BJ (cell line): ENCODE data around the gene DMRTC2. TPM values are rescaled to one million over a fixed set of nuclear protein-coding genes. Genes with fewer than 3 reads are reported as not detected.

Experiments
- CTCF ChIA-PET: fragments of 350-600 bp; formaldehyde crosslinking; extraction: SDS; loops from one replicate; lab custom pipeline; 2021; ENCODE audit warnings: antibody characterized with exemption, inconsistent platforms; lab: Yijun Ruan, JAX
- POLR2A ChIA-PET: fragments of 300-600 bp; sonication (Branson Sonifier 250); formaldehyde crosslinking; extraction: SDS; loops from one replicate; lab custom pipeline; 2021; ENCODE audit warnings: antibody characterized with exemption; lab: Charles Lee
- DNase-seq: peaks from one replicate; pipeline ENCODE4 v3.0.0-alpha.2; 2011; ENCODE audit warnings: low read depth
- H3K27me3 ChIP-seq: 2 replicates; pipeline ENCODE4 v1.6.0; 2011; ENCODE audit warnings: low read length; ENCODE audit not compliant: control insufficient read depth, insufficient read depth
- H3K36me3 ChIP-seq: 2 replicates; pipeline ENCODE4 v1.5.1; 2011; ENCODE audit warnings: low read length; ENCODE audit not compliant: control insufficient read depth, insufficient read depth
- H3K4me3 ChIP-seq: 2 replicates; pipeline ENCODE4 v1.5.1; 2011; ENCODE audit warnings: low read depth, mild to moderate bottlenecking, control low read depth, low read length
- polyA plus RNA-seq: library from polyadenylated mRNA; depleted of rRNA; stranded (reverse); fragments of >200 nt; gene quantifications from 2 replicates; pipeline ENCODE4 v1.2.3, GENCODE V29; 2011
- TF ChIP-seq, protein P1 (sequence below): IDR thresholded peaks from 2 replicates; pipeline ENCODE4 v1.5.1; 2011; ENCODE audit warnings: low read depth, mild to moderate bottlenecking, control low read depth, inconsistent platforms, low read length, moderate library complexity; ENCODE audit not compliant: insufficient read depth

DMRTC2 gene
- polyA plus RNA-seq, 1 experiment: not detected

DNA sequence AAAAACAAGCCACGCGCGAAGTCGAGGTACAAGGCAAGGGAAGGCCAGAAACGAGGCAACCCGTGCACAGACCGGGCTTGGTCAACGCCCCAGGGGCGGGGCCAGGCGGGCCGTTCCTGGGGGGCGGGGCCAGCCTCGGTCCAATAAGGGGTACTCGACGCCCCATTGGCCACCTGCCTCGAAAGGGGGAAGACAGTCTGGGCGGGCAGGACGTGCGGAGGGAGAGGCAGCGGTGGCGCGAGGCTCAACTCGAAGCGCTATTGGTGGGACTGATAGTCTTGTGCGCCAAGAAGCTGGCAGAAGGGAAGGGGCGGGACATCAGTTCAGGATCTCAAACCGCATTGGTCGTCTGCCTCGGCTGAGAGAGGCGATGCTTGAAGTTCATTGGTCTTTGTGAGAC lies 241 bp upstream of the DMRTC2 start, which contains the start of gene LYPD4:
Gene LYPD4, minus strand, starts transcription at position 83 of the 400 bp plus-strand sequence. CDS start 5,398 bp downstream, outside the sequence.
- TF ChIP-seq, protein P1, sequence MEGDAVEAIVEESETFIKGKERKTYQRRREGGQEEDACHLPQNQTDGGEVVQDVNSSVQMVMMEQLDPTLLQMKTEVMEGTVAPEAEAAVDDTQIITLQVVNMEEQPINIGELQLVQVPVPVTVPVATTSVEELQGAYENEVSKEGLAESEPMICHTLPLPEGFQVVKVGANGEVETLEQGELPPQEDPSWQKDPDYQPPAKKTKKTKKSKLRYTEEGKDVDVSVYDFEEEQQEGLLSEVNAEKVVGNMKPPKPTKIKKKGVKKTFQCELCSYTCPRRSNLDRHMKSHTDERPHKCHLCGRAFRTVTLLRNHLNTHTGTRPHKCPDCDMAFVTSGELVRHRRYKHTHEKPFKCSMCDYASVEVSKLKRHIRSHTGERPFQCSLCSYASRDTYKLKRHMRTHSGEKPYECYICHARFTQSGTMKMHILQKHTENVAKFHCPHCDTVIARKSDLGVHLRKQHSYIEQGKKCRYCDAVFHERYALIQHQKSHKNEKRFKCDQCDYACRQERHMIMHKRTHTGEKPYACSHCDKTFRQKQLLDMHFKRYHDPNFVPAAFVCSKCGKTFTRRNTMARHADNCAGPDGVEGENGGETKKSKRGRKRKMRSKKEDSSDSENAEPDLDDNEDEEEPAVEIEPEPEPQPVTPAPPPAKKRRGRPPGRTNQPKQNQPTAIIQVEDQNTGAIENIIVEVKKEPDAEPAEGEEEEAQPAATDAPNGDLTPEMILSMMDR: no peak
- POLR2A ChIA-PET: no interaction called here
- no peak for DNase-seq
- Histone ChIP-seq H3K4me3 (no peak within 1 kb of the TSS), H3K36me3 (no peaks in the 10 kb centered on the region), H3K27me3 (peaks cover 3% of the 10 kb centered on the region; the same call in 1 of the 2 replicates)
- CTCF ChIA-PET: interaction anchor here (2.0 kb wide), 1 partner anchor 9 kb away, joined by 8 read pairs; no protein-coding TSS in a partner anchor

DNA sequence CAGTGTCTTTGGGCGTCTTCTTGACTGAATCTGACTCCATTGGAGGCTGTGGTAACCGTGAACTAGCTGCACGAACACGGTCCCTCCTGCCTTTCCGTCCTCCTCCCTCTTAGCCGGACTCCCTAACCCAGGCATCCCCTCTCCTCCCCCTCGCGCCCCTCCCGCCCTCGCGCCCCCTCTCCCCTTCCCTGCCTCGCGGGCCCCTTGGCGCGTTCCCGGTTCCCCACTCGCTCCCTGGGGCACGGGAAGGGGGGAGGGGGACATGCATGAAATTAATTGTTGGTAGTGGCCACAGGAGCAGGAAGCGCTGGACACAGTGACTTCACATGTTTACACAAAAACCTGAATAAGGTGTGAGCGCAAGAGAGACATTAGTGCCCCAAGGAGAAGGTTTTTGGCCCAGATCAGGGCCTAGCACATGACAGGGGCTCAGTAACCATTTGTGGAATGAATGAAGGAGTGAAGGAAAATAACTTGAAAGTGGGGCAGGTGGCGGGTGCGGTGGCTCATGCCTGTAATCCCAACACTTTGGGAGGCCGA lies 279 bp downstream of the DMRTC2 start:
- Histone ChIP-seq H3K4me3 (no peak overlapping the region), H3K36me3 (no peaks in the 10 kb centered on the region), H3K27me3 (peaks cover 3% of the 10 kb centered on the region; the same call in 1 of the 2 replicates)
- ChIA-PET CTCF (interaction anchor here (2.0 kb wide), 1 partner anchor 9 kb away, joined by 8 read pairs; no protein-coding TSS in a partner anchor), POLR2A (no interaction called here)
- TF ChIP-seq, protein P1: no peak
- DNase-seq: no peak

DNA sequence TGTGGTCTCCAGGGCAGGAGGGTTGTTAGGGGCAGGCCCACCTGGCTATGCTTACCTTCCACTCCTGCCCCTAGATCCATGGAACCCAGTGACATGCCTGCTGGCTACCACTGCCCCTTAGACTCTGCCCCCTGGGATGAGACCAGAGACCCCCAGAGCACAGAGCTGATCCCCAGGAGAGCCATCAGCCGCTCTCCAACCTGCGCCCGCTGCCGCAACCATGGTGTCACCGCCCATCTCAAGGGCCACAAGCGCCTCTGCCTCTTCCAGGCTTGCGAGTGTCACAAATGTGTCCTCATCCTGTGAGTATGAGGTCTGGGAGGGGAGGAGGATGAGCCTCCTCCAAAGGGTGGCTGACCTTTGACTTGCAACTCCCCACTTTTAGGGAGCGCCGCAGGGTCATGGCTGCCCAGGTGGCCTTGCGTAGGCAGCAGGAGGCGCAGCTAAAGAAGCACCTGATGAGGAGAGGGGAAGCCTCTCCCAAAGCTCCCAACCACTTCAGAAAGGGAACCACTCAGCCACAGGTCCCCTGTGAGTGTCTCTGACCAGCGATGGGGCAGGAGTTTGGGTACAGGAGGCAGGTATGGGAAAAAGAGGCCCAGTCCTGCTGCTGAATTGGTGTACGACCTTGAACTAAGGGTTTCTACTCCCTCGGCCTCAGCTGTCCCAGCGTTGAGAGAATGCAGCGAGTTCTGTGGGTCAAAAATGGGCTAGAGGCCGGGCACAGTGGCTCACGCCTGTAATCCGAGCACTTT lies 2.7 kb downstream of the DMRTC2 start:
- CTCF ChIA-PET: interaction anchor here (3.0 kb wide), 1 partner anchor 12 kb away, joined by 18 read pairs; no protein-coding TSS in a partner anchor
- Histone ChIP-seq H3K27me3 (peaks cover 13% of the 10 kb centered on the region), H3K36me3 (no peaks in the 10 kb centered on the region), H3K4me3 (no peak overlapping the region)
- DNase-seq: no peak
- POLR2A ChIA-PET: no interaction called here
- TF ChIP-seq, protein P1: no peak

DNA sequence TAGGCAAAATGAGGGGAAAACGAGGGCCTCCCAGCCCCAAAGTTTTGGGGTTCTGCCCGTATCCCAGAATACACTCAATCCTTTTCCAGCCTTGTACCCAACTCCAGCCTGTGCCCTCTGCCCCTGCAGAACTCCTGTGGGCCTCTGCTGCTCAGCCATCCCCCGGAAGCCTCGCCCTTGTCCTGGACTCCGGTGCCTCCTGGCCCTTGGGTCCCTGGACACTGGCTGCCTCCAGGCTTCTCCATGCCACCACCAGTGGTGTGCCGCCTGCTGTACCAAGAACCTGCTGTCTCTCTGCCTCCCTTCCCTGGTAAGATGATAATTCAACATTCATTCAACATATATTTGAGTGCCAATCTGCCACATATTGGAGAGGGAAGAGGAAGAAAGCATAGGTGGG lies 3.8 kb downstream of the DMRTC2 start:
- Histone ChIP-seq H3K4me3 (no peak overlapping the region), H3K36me3 (no peaks in the 10 kb centered on the region), H3K27me3 (peaks cover 13% of the 10 kb centered on the region)
- TF ChIP-seq, protein P1: no peak
- no peak for DNase-seq
- ChIA-PET POLR2A (no interaction called here), CTCF (interaction anchor here (1.9 to 3.0 kb wide), 2 partner anchors 13 to 54 kb away, joined by 5 to 18 read pairs; no protein-coding TSS in a partner anchor)

DNA sequence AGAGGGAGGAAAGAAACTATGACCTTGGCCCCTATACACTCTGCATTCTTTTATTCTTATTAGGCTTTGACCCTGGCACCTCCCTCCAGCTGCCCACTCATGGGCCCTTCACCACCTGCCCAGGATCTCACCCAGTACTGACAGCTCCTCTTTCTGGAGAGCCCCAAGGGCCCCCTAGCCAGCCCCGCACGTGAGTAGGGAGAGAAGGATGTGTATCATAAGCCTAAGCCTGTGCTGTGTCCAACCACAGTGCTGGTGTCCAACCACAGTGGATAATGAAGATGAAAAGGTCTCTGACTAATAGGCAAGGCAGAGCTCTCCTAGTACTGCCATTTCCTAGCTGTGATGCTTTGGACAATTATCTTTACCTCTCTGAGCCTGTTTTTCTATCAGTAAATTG lies 4.2 kb downstream of the DMRTC2 start:
- ChIA-PET CTCF (interaction anchor here (1.9 to 3.0 kb wide), 2 partner anchors 14 to 54 kb away, joined by 5 to 18 read pairs; no protein-coding TSS in a partner anchor), POLR2A (no interaction called here)

More for the DNA sequence above, 4.2 kb downstream of the DMRTC2 start:
- DNase-seq: no peak
- Histone ChIP-seq H3K27me3 (peaks cover 17% of the 10 kb centered on the region), H3K4me3 (no peak overlapping the region), H3K36me3 (no peaks in the 10 kb centered on the region)
- TF ChIP-seq, protein P1: no peak
